Stimulated activated naive B cell treated with anti-CD40 and anti-IgM and Interleukin-4, amounts not matched to agents 10 μg/mL and 1 μg/mL and 100 μg/mL, for 72 hours (primary cell): ENCODE results near the gene OR8D1.
"Not testable (repeated sequence)": the region's sequence is repeated elsewhere in the genome, so short reads cannot be mapped to it uniquely, and the experiment has no call there.

Source experiments
- ATAC-seq, 2 donors: fragments of 150-1000 bp; cut with Tn5 transposase; replicated peaks; 2 replicates each; pipeline ENCODE4 v1.10.0; 2021; ENCODE audit warnings: moderate library complexity in 1 of 2
- DNase-seq: peaks from one replicate; pipeline ENCODE4 v3.0.0; 2021
- H3K27ac Mint-ChIP-seq: one replicate; pipeline ENCODE4 v1.8.0; 2022; ENCODE audit warnings: mild to moderate bottlenecking, mixed read lengths
- H3K27me3 Mint-ChIP-seq, 2 donors: one replicate each; pipeline ENCODE4 v1.8.0; 2022; ENCODE audit warnings: mixed read lengths in 2 of 2
- H3K36me3 Mint-ChIP-seq, 2 donors: one replicate each; pipeline ENCODE4 v1.8.0; 2022; ENCODE audit warnings: mixed read lengths in 2 of 2, mild to moderate bottlenecking in 1 of 2
- H3K4me1 Mint-ChIP-seq, 2 donors: one replicate each; pipeline ENCODE4 v1.8.0; 2022; ENCODE audit warnings: mixed read lengths in 2 of 2, mild to moderate bottlenecking in 1 of 2
- H3K4me3 Mint-ChIP-seq, 2 donors: one replicate each; pipeline ENCODE4 v1.8.0; 2022; ENCODE audit warnings: mild to moderate bottlenecking in 2 of 2, mixed read lengths in 2 of 2, moderate library complexity in 1 of 2
- H3K9me3 Mint-ChIP-seq, 2 donors: one replicate each; pipeline ENCODE4 v1.8.0; 2022; ENCODE audit warnings: mixed read lengths in 2 of 2, mild to moderate bottlenecking in 1 of 2

OR8D1 gene

GRCh38 chr11:124311269-124311668 lies 2.5 kb downstream of the OR8D1 start:
- Mint-ChIP-seq H3K36me3 (no peaks in the 10 kb centered on the region), H3K4me3 (no peak overlapping the region), H3K27ac (no peak overlapping the region), H3K9me3 (no peaks in the 10 kb centered on the region), H3K4me1 (no peaks in the 10 kb centered on the region), H3K27me3 (peaks cover 8% of the 10 kb centered on the region in 2 donors)
- DNase-seq (no peak), ATAC-seq (no peak)

- Mint-ChIP-seq H3K36me3 (no peaks in the 10 kb centered on the region), H3K4me1 (no peaks in the 10 kb centered on the region), H3K27me3 (peaks cover 8% of the 10 kb centered on the region in 2 donors), H3K4me3 (no peak overlapping the region), H3K9me3 (no peaks in the 10 kb centered on the region), H3K27ac (no peak overlapping the region)
- ATAC-seq (no peak), DNase-seq (no peak)
These were observed 3.0 kb downstream of the OR8D1 start for GRCh38 chr11:124310721-124311120.

- no peaks in the 10 kb centered on the region for H3K9me3 Mint-ChIP-seq
- no peak for DNase-seq
- no peaks in the 10 kb centered on the region for H3K36me3 Mint-ChIP-seq
- no peak for ATAC-seq
- no peak overlapping the region for H3K27ac Mint-ChIP-seq
- H3K27me3 Mint-ChIP-seq: peaks cover 0 to 8% of the 10 kb centered on the region in 2 donors
- no peak overlapping the region for H3K4me3 Mint-ChIP-seq
- H3K4me1 Mint-ChIP-seq: no peaks in the 10 kb centered on the region
These were observed 6.7 kb downstream of the OR8D1 start for GRCh38 chr11:124307093-124307492.

GRCh38 chr11:124302347-124303125 lies 11.2 kb downstream of the OR8D1 start:
- H3K4me3 Mint-ChIP-seq: no peak overlapping the region
- no peaks in the 10 kb centered on the region for H3K36me3 Mint-ChIP-seq
- peaks cover 0 to 2% of the 10 kb centered on the region in 2 donors for H3K9me3 Mint-ChIP-seq
- no peak overlapping the region for H3K27ac Mint-ChIP-seq
- H3K4me1 Mint-ChIP-seq: no peaks in the 10 kb centered on the region
- ATAC-seq: no peak
- DNase-seq: no peak
- H3K27me3 Mint-ChIP-seq: peaks cover 0 to 5% of the 10 kb centered on the region in 2 donors

GRCh38 chr11:124301548-124301947 lies 12.2 kb downstream of the OR8D1 start:
- Mint-ChIP-seq H3K9me3 (peaks cover 0 to 2% of the 10 kb centered on the region in 2 donors), H3K4me3 (no peak overlapping the region), H3K36me3 (no peaks in the 10 kb centered on the region), H3K4me1 (no peaks in the 10 kb centered on the region), H3K27ac (no peak overlapping the region), H3K27me3 (peaks cover 0 to 2% of the 10 kb centered on the region in 2 donors)
- ATAC-seq (no peak), DNase-seq (no peak)

GRCh38 chr11:124297921-124298320 lies 15.8 kb downstream of the OR8D1 start:
- no peak for ATAC-seq
- H3K36me3 Mint-ChIP-seq: no peaks in the 10 kb centered on the region
- no peak overlapping the region for H3K4me3 Mint-ChIP-seq
- H3K27me3 Mint-ChIP-seq: peaks cover 0 to 4% of the 10 kb centered on the region in 2 donors
- H3K27ac Mint-ChIP-seq: no peak overlapping the region
- H3K9me3 Mint-ChIP-seq: peaks cover 0 to 2% of the 10 kb centered on the region in 2 donors
- no peaks in the 10 kb centered on the region for H3K4me1 Mint-ChIP-seq
- DNase-seq: no peak

GRCh38 chr11:124296016-124296415 lies 17.7 kb downstream of the OR8D1 start:
- Mint-ChIP-seq H3K27ac (no peak overlapping the region), H3K4me1 (no peaks in the 10 kb centered on the region), H3K27me3 (peaks cover 2 to 12% of the 10 kb centered on the region in 2 donors), H3K36me3 (no peaks in the 10 kb centered on the region), H3K4me3 (no peak overlapping the region), H3K9me3 (peaks cover 2 to 4% of the 10 kb centered on the region in 2 donors)
- DNase-seq (no peak), ATAC-seq (no peak)

GRCh38 chr11:124294687-124295086 lies 19.1 kb downstream of the OR8D1 start:
- Mint-ChIP-seq H3K27ac (no peak overlapping the region), H3K9me3 (peaks cover 2 to 9% of the 10 kb centered on the region in 2 donors), H3K27me3 (peaks cover 11 to 14% of the 10 kb centered on the region in 2 donors), H3K4me1 (no peaks in the 10 kb centered on the region), H3K36me3 (no peaks in the 10 kb centered on the region), H3K4me3 (no peak overlapping the region)
- DNase-seq: no peak
- ATAC-seq: no peak

GRCh38 chr11:124285610-124286344 lies 28.0 kb downstream of the OR8D1 start:
- no peak for ATAC-seq
- Mint-ChIP-seq H3K27ac (no peak overlapping the region), H3K27me3 (peaks cover 4 to 12% of the 10 kb centered on the region in 2 donors), H3K9me3 (peaks cover 18 to 24% of the 10 kb centered on the region in 2 donors), H3K36me3 (peaks cover 0 to 2% of the 10 kb centered on the region in 2 donors), H3K4me3 (no peak overlapping the region), H3K4me1 (no peaks in the 10 kb centered on the region)
- no peak for DNase-seq

- Mint-ChIP-seq H3K36me3 (no peaks in the 10 kb centered on the region), H3K9me3 (peaks cover 5 to 15% of the 10 kb centered on the region in 2 donors), H3K27ac (no peak overlapping the region), H3K27me3 (peaks cover 0 to 10% of the 10 kb centered on the region in 2 donors), H3K4me3 (no peak overlapping the region), H3K4me1 (no peaks in the 10 kb centered on the region)
- ATAC-seq: no peak
- DNase-seq: no peak
These were observed 35.5 kb downstream of the OR8D1 start for GRCh38 chr11:124278261-124278660.

GRCh38 chr11:124277804-124278203 lies 35.9 kb downstream of the OR8D1 start:
- peaks cover 0 to 10% of the 10 kb centered on the region in 2 donors for H3K27me3 Mint-ChIP-seq
- no peaks in the 10 kb centered on the region for H3K36me3 Mint-ChIP-seq
- no peak for DNase-seq
- no peak overlapping the region for H3K4me3 Mint-ChIP-seq
- no peak overlapping the region for H3K27ac Mint-ChIP-seq
- H3K4me1 Mint-ChIP-seq: no peaks in the 10 kb centered on the region
- H3K9me3 Mint-ChIP-seq: peaks cover 5 to 13% of the 10 kb centered on the region in 2 donors
- ATAC-seq: no peak

- no peaks in the 10 kb centered on the region for H3K36me3 Mint-ChIP-seq
- H3K4me1 Mint-ChIP-seq: no peaks in the 10 kb centered on the region
- H3K9me3 Mint-ChIP-seq: peaks cover 5 to 13% of the 10 kb centered on the region in 2 donors
- no peak overlapping the region for H3K4me3 Mint-ChIP-seq
- H3K27me3 Mint-ChIP-seq: peaks cover 0 to 10% of the 10 kb centered on the region in 2 donors
- H3K27ac Mint-ChIP-seq: no peak overlapping the region
- ATAC-seq (no peak), DNase-seq (no peak)
These were observed 36.5 kb downstream of the OR8D1 start for GRCh38 chr11:124277207-124277606.

GRCh38 chr11:124276081-124276480 lies 37.7 kb downstream of the OR8D1 start:
- no peak for ATAC-seq
- H3K27me3 Mint-ChIP-seq: peaks cover 0 to 10% of the 10 kb centered on the region in 2 donors
- DNase-seq: no peak
- peaks cover 0 to 6% of the 10 kb centered on the region in 2 donors for H3K9me3 Mint-ChIP-seq
- no peak overlapping the region for H3K27ac Mint-ChIP-seq
- H3K4me1 Mint-ChIP-seq: no peaks in the 10 kb centered on the region
- H3K4me3 Mint-ChIP-seq: no peak overlapping the region
- no peaks in the 10 kb centered on the region for H3K36me3 Mint-ChIP-seq

- ATAC-seq (no peak), DNase-seq (no peak)
- Mint-ChIP-seq H3K4me1 (no peaks in the 10 kb centered on the region), H3K27ac (no peak overlapping the region), H3K27me3 (peaks cover 0 to 10% of the 10 kb centered on the region in 2 donors), H3K4me3 (no peak overlapping the region), H3K9me3 (peaks cover 0 to 2% of the 10 kb centered on the region in 2 donors), H3K36me3 (no peaks in the 10 kb centered on the region)
These were observed 39.7 kb downstream of the OR8D1 start for GRCh38 chr11:124274000-124274399.

- H3K9me3 Mint-ChIP-seq, H3K4me3 Mint-ChIP-seq, H3K27me3 Mint-ChIP-seq, H3K27ac Mint-ChIP-seq, H3K4me1 Mint-ChIP-seq, DNase-seq, H3K36me3 Mint-ChIP-seq, ATAC-seq: not testable (repeated sequence)
These were observed 42.9 kb downstream of the OR8D1 start for GRCh38 chr11:124270886-124271285.
